ENCODE measurements around the gene EPG5.

DNA sequence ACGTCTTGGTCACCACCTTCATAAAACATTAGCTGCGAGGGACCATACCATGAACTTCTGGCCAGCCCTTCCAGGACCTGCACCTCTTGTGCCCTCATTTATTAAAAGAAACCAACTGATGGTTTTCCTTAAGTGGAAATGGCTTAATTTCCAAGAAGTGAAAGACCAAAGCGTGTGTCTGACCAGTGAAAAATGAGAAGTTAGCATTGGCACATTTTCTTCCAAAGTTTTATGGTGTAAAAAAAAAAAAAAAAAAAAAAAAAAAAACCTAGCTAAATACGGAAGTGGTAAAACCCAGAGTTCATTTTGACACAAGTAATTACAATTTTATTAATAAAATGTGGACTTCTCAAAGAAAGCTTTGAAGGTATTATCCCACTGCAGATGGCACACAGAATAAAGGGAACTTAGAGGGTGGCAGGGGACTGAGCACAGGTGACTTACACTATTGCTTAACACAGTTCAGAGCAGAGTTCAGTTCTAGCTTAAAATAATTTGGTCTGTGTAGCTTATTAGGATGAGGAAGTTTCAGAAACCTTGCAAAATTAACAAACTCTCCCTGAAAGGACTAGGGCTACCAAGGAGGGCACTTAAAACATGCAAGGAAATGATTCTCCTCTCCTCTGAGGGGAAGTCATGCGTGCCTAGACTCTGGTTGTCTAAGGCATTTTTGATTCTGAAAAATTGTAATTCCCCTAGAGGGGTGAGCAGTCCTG lies 42.2 kb upstream of the EPG5 start:
- TF ChIP-seq CTCF (IDR thresholded peaks at IDR 0.05), result no peak
- TF ChIP-seq POLR2AphosphoS5 (IDR thresholded peaks at IDR 0.05), result no peak
- no peak for TF ChIP-seq POLR2A (IDR thresholded peaks at IDR 0.05)
